HG02798 (cell line): ENCODE data around the gene LETM1.

Experiments
- ATAC-seq: cut with Tn5 transposase; IDR thresholded peaks from one replicate; pipeline ENCODE4 v1.9.1; 2021; ENCODE audit warnings: mild to moderate bottlenecking; ENCODE audit not compliant: unreplicated experiment, poor library complexity

The LETM1 gene

GRCh38 chr4:1784789-1785591 lies 71.0 kb downstream of the LETM1 start:
- no peak for ATAC-seq

- ATAC-seq: no peak
Observed at GRCh38 chr4:1784395-1784788, 71.6 kb downstream of the LETM1 start.

- no peak for ATAC-seq
Observed at GRCh38 chr4:1783970-1784369, 72.0 kb downstream of the LETM1 start.

GRCh38 chr4:1783015-1783414 lies 72.9 kb downstream of the LETM1 start:
- ATAC-seq: no peak

GRCh38 chr4:1780435-1780834 lies 75.5 kb downstream of the LETM1 start:
- no peak for ATAC-seq

DNA sequence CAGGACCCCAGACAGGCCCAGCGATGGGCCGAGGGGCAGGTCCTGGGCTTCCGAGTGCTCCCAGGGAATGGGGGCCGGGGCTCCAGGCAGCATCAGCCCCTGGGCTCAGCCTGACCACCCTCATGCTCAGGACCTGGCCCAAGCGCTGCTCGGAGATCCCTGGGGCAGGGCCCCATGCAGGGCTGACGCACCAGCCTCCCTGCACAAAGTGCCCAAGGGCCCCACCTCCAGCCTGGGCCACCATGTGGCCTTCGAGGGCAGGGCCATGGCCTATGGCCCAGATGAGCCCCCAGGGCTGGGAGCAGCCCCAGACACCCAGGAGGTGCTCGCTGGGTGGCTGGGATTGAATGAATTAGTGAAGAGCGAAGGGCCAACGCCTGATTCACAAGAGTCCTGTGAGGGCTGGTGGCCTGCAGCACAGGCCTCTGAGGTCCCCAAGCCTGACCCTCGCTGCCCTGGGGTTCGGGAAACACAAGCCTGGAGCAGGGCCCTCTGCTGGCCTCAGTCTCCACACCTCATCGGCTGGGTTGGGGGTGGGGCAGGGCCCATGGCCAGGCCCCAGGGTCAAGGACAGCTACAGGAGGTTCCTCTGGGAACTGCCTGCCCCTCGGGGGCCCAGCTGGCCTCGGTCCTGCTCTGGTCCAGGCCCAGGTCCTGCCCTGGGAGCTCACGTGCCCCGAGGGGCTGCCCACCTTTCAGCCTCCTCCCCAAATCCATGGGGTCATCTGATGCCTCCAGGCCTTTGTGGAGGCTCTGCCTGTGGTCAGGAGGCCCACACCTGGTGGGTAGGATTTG lies 76.2 kb downstream of the LETM1 start:
- no peak for ATAC-seq

DNA sequence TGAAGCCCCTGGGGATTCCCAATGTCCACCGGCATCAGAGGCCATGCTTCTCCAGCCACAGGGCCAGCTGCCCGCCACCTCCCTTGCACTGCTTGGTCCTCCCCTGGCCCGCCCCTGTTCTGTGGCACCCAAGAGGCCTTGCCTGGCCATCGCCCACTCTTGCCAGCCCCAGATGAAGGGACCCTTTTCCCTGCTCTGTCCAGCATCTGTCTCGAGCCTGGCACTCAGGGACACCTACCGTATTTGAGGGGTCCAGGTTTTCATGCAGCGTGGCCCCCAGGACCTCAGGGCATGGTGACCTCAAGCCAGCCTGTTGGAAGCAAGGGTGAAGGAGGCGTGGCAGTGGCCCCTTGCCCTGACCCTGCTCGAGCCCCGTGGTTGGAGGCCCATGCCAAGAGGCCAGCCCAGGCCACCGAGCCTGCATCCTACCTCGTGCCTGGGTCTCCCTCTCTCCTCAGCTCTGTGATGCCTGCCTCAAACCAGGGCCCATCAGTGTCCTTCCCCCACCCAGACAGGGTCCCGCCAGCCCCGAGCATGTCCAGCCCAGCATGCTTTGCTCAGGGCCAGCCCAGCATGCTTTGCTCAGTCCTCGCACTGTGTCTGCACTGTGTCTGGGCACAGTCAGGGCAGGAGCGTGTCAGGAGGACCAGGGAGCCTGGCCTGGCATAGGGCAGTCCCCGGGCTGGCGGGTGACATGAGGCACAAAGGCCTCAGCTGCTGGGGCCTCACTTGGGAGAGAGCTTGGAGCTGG lies 77.1 kb downstream of the LETM1 start:
- ATAC-seq: no peak

- no peak for ATAC-seq
Observed at GRCh38 chr4:1777822-1778641, 77.9 kb downstream of the LETM1 start.

DNA sequence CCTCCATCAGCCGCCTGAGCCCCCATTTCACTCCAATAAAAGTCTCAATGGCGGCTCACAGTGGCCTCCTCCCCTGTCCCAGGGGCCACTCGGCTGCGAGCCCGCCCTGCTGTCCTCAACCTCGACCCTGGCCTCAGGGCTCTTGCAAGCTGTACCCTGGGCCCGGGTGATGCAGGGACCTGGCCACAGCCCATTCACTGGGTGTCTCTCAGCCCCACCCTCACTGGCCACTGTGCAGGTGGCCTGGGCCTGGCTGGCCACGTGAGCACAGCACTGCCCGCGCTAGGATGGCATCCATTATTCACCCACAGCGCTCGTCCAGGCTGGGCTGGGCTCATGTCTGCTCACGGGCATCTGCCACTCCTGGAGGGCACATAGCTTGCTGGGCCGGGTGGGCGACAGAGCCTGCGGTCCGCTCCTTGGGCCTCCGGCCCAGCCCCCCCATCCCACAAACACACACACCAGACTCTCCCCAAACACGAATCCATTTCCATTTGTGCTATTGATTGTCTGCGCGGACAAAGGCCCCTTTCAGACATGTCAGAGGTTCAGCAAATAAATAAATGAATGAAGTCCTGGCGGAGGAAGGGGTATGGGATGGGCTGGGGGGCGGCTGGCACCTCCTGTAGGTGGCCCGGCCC lies 79.3 kb downstream of the LETM1 start:
- no peak for ATAC-seq

- no peak for ATAC-seq
Observed at GRCh38 chr4:1775731-1776500, 80.0 kb downstream of the LETM1 start.

DNA sequence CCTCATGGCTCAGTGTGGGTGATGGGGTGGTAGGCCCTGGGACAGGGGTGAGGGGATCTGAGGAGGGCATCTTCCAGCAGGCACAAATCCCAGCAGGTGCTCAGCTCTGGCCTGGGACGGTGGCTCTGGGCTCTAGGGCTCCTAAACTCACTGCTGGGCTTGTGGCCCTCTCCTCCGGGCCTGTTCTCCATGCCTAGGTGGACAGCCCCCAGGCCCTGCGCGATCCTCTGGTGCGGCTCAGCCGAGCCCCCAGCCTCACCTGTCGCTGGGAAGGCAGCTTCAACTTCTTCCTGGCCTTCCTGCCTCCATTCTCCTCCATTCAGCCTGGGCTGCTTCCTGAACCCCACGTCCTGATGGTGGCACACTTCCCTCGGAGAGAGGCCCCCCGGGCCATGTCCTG lies 82.2 kb downstream of the LETM1 start:
- no peak for ATAC-seq

DNA sequence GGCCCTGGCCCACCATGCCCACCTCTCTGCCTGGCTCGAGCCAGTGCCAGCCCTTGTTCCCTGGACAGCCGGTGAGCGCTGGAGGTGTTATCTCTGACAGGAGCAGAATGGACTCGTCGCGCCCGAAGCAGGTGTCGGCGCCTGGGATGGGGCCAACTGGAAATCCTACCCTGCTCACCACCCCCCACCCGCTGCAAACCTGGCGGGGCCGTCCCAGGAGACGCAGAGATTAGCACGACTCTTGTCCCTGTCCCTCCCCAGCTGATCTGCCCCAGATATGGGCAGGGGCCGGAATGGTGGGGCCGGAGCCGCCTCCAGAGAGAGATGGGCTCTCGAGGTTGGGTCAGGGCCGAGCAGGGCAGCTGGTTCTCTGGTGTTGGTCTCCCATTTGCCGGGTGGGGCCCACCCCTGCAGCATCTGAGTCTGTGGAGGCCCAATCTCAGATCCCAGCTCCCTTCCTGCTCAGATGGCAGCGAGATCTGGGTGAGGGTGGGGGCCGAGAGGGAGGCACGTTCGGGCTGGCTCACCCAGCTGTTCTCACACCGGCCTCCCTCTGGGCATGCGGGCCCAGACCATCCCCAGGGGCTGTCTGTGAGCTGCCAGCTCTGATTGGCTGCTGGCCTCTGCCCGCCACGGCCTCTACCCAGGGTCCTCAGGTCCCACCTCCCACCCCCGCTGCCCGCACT lies 83.0 kb downstream of the LETM1 start:
- no peak for ATAC-seq

GRCh38 chr4:1771555-1772305 lies 84.2 kb downstream of the LETM1 start:
- no peak for ATAC-seq

- ATAC-seq: no peak
Observed at GRCh38 chr4:1770791-1771231, 85.1 kb downstream of the LETM1 start.

GRCh38 chr4:1770245-1770644 lies 85.7 kb downstream of the LETM1 start:
- ATAC-seq: no peak

GRCh38 chr4:1769692-1770091 lies 86.3 kb downstream of the LETM1 start:
- no peak for ATAC-seq

- no peak for ATAC-seq
Observed at GRCh38 chr4:1768367-1769034, 87.5 kb downstream of the LETM1 start.
